ENCODE measurements around the gene SEC11A.

Gene SEC11A

GRCh38 chr15:84722628-84723027, 6.7 kb upstream of the SEC11A start:
- H3K9me2 ChIP-seq (replicated peaks; ENCODE audit: control insufficient read depth, low read length) = no peaks in the 10 kb centered on the region
- H3K27ac ChIP-seq (ENCODE audit: low read depth, low read length) = no peak overlapping the region
- no peak overlapping the region for H3K4me3 ChIP-seq (ENCODE audit: low read length)
- no peak overlapping the region for H3K4me2 ChIP-seq (ENCODE audit: low read length)
- no peaks in the 10 kb centered on the region for H3K9me3 ChIP-seq (ENCODE audit: control insufficient read depth, insufficient read depth, low read length)
- no peaks in the 10 kb centered on the region for H3K36me3 ChIP-seq (ENCODE audit: control insufficient read depth, low read length)
- peaks cover 6% of the 10 kb centered on the region; the same call in 1 of the 2 replicates for H3F3A ChIP-seq (ENCODE audit: control insufficient read depth, insufficient read depth)
- H3K79me2 ChIP-seq (ENCODE audit: control insufficient read depth, low read length) = no peaks in the 10 kb centered on the region
- TF ChIP-seq EZH2phosphoT487 (IDR thresholded peaks at IDR 0.05; ENCODE audit: borderline replicate concordance, low read length) (no peak), CTCF (IDR thresholded peaks at IDR 0.05; ENCODE audit: low read depth, low read length, poor library complexity, severe bottlenecking) (no peak)
- H3K27me3 ChIP-seq (ENCODE audit: control insufficient read depth, low read length) = no peaks in the 10 kb centered on the region
- no peaks in the 10 kb centered on the region for H4K20me1 ChIP-seq (ENCODE audit: control insufficient read depth, insufficient read depth, low read depth, low read length)
- H3K4me1 ChIP-seq (ENCODE audit: control insufficient read depth, low read length) = peaks cover 11% of the 10 kb centered on the region

GRCh38 chr15:84721371-84721770, 5.4 kb upstream of the SEC11A start:
- Histone ChIP-seq H3K79me2 (ENCODE audit: control insufficient read depth, low read length) (no peaks in the 10 kb centered on the region), H4K20me1 (ENCODE audit: control insufficient read depth, insufficient read depth, low read depth, low read length) (no peaks in the 10 kb centered on the region), H3K4me1 (ENCODE audit: control insufficient read depth, low read length) (peaks cover 15% of the 10 kb centered on the region), H3K36me3 (ENCODE audit: control insufficient read depth, low read length) (no peaks in the 10 kb centered on the region), H3K27me3 (ENCODE audit: control insufficient read depth, low read length) (no peaks in the 10 kb centered on the region), H3K4me3 (ENCODE audit: low read length) (no peak overlapping the region), H3K9me3 (ENCODE audit: control insufficient read depth, insufficient read depth, low read length) (no peaks in the 10 kb centered on the region), H3K27ac (ENCODE audit: low read depth, low read length) (no peak overlapping the region), H3F3A (ENCODE audit: control insufficient read depth, insufficient read depth) (peaks cover 6% of the 10 kb centered on the region; the same call in 1 of the 2 replicates), H3K4me2 (ENCODE audit: low read length) (no peak overlapping the region), H3K9me2 (replicated peaks; ENCODE audit: control insufficient read depth, low read length) (no peaks in the 10 kb centered on the region)
- TF ChIP-seq EZH2phosphoT487 (IDR thresholded peaks at IDR 0.05; ENCODE audit: borderline replicate concordance, low read length) (no peak), CTCF (IDR thresholded peaks at IDR 0.05; ENCODE audit: low read depth, low read length, poor library complexity, severe bottlenecking) (no peak)

- H3K79me2 ChIP-seq (ENCODE audit: control insufficient read depth, low read length) = peaks cover 52% of the 10 kb centered on the region
Observed at GRCh38 chr15:84715441-84716035, 401 bp downstream of the SEC11A start.

More at GRCh38 chr15:84715441-84716035, 401 bp downstream of the SEC11A start:
- peaks cover 4% of the 10 kb centered on the region; the same call in 1 of the 2 replicates for H3F3A ChIP-seq (ENCODE audit: control insufficient read depth, insufficient read depth)
- peak overlapping the region; percentile 74 for H3K4me2 ChIP-seq (ENCODE audit: low read length)
- H3K36me3 ChIP-seq (ENCODE audit: control insufficient read depth, low read length) = peaks cover 13% of the 10 kb centered on the region
- H4K20me1 ChIP-seq (ENCODE audit: control insufficient read depth, insufficient read depth, low read depth, low read length) = peaks cover 7% of the 10 kb centered on the region; the same call in 1 of the 2 replicates
- H3K9me3 ChIP-seq (ENCODE audit: control insufficient read depth, insufficient read depth, low read length) = no peaks in the 10 kb centered on the region
- H3K9me2 ChIP-seq (replicated peaks; ENCODE audit: control insufficient read depth, low read length) = no peaks in the 10 kb centered on the region
- peaks cover 22% of the 10 kb centered on the region for H3K4me1 ChIP-seq (ENCODE audit: control insufficient read depth, low read length)
- H3K4me3 ChIP-seq (ENCODE audit: low read length) = peak overlapping the region; percentile 95
- peak overlapping the region; percentile 49 for H3K27ac ChIP-seq (ENCODE audit: low read depth, low read length)
- H3K27me3 ChIP-seq (ENCODE audit: control insufficient read depth, low read length) = no peaks in the 10 kb centered on the region
- TF ChIP-seq CTCF (IDR thresholded peaks at IDR 0.05; ENCODE audit: low read depth, low read length, poor library complexity, severe bottlenecking) (no peak), EZH2phosphoT487 (IDR thresholded peaks at IDR 0.05; ENCODE audit: borderline replicate concordance, low read length) (no peak)

All from DOHH2 (cell line).